Measurements from ENCODE around the gene SETD7.
"Not testable (repeated sequence)": the region's sequence is repeated elsewhere in the genome, so short reads cannot be mapped to it uniquely, and the experiment has no call there.

The SETD7 gene

DNA sequence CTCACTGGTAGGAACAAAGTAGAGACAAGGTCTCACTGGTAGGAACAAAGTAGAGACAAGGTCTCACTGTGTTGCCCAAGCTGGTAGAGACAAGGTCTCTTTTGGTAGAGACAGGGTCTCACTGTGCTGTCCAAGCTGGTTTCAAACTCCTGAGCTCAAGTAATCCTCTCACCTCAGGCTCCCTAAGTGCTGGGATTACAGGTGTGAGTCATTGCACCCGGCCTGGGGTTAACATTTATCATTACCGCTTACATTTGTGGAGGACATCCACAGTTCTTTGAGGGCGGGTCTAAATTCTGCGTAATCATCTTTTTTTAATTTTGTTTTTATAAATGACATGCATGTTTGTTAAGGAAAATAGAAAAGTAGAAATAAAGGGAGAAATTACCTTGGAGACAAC lies 90.1 kb downstream of the SETD7 start:
- no peak for DNase-seq (ENCODE audit: low spot score)

GRCh38 chr4:139464512-139464911 lies 91.5 kb downstream of the SETD7 start:
- not testable (repeated sequence) for DNase-seq (ENCODE audit: low spot score)

DNA sequence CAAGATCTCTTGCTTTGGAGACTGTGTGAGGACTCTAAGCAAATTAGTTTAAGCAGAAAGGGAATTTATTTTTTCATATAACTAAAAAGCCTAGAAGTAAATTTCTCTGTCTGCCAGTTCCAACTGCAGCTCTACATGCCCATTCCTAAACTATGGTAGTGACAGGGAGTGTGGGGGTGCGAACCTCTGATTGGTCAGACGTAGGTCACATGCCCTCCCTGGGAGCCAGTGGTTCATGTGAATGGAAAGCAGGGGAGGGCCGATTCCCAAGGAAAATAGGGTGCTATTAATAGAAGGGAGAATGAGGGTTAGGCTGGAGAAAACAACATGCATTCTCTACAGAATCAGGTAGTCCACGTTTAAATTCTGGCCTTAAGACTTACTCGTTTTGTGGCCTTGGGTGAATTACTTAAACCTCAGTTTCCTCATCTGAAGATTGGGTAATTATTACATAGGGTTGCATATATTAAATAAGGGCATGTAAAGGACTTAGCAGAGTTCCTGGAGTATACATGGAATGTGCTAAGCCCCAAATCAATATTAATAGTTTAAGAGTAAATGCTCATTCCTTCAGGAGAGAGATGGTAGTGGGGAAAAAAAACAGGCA lies 94.9 kb downstream of the SETD7 start:
- no peak for DNase-seq (ENCODE audit: low spot score)

GRCh38 chr4:139460565-139460964 lies 95.5 kb downstream of the SETD7 start:
- DNase-seq (ENCODE audit: low spot score): no peak

GRCh38 chr4:139458999-139459398 lies 97.0 kb downstream of the SETD7 start:
- no peak for DNase-seq (ENCODE audit: low spot score)

DNA sequence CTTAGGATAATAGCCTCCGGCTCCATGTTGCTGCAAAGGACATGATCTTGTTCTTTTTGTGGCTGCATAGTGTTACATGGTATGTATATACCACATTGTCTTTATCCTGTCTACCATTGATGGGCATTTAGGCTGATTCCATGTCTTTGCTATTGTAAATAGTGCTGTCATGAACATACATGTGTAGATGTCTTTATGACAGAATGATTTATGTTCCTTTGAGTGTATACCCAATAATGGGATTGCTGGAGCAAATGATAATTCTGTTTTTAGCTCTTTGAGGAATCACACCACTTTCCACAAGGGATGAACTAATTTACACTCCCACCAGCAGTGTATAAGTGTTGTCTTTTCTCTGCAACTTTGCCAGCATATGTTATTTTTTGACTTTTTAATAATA lies 97.5 kb downstream of the SETD7 start:
- DNase-seq (ENCODE audit: low spot score): no peak

- no peak for DNase-seq (ENCODE audit: low spot score)
Measured at GRCh38 chr4:139457318-139457717, 98.7 kb downstream of the SETD7 start.

DNA sequence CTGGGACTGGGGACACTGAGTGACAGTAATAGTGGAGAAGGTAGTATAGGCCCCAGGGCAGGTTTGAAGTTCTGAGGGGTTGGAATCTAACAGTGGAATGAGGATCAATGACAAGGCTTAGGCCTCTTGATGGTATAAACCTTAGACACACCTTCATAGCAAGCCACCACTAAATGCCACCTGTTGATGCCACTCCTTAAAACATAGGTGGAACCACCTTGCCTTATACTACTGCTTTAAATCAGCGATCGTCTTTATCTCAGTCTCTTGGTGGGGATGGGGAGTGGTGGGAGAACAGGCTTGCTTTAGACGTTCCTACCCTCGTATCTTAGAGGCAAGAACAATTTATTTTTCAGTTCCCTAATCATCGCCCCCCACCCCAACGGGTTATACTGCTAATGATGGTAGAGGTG lies 100.9 kb downstream of the SETD7 start:
- DNase-seq (ENCODE audit: low spot score): no peak

GRCh38 chr4:139454111-139455045 lies 101.6 kb downstream of the SETD7 start, which contains the start of gene RAB33B:
RAB33B (plus strand) TSS chr4:139454121; CDS start chr4:139454196, 75 bp downstream.
- DNase-seq (ENCODE audit: low spot score): no peak

DNA sequence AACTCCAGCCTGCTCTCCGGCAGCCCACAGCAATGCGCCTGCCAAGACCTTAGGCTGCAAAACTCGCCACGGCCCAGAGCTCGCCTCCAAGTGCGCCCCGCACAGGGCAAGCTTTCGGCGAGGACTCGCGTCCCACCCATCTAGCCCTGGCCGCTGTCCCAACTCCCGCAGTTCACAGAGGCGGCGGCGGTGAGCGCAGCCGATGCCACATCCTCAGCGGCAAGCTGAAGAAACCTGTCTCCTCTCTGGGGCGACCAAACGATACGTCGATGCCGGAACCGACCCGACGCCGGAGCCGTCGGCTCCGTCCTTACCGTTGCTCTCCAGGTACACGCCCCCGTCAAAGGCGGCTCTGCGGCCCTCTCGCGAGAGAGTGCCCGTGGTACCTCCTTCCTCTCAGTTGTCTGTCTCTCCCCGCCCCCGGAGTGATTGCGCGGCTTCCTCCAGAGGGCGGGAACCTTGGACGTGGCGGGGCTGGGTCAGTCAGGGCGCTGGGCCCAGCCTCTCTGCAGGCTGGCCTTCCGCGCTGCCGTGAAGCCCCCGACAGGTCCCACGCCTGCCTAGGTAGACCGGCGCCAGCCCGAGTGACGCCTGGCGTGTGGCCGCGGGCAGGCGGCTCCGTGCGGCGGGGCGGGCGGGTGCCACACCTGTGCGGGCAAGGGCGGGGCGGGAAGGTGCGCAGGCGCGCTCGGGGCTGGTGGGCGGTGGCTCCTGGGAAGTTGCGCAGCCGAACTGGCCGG lies 102.5 kb downstream of the SETD7 start:
- DNase-seq (ENCODE audit: low spot score): peak; percentile 96

DNA sequence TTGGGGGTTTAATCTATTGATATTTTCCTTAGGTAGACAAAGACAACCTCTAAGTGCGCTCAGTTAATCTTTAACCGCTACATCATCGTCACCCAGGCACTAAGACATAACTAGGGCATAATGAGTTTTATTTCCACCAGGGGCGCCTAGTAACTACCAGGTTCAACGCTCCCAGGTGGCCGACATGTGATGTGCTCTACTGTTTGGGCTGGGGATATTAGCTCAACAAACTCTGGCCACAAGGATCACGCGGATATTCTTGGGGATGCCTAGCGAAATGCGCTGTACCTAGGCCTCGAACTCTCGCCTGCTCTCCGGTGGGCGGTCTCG lies 103.0 kb downstream of the SETD7 start:
- DNase-seq (ENCODE audit: low spot score): peak; percentile 62

DNA sequence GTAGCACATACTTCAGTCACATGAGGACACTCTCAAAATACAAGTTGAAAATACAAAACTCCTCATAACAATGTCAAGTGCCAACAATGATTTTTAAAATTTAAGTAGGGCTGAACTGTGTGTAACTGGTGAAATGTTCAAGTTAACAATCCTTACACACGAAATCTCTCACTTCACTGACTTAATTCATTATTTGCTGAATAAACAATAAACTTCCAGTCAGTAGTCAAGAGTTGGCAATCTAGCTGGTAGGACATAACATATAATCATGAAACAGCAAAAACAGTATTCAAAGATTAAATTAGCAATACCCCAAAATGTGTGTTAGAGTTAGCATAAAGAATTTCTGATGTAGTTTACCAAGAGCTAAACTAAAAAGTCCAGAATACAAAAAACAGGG lies 104.0 kb downstream of the SETD7 start:
- no peak for DNase-seq (ENCODE audit: low spot score)

- DNase-seq (ENCODE audit: low spot score): no peak
Measured at GRCh38 chr4:139450586-139450985, 105.4 kb downstream of the SETD7 start.

DNA sequence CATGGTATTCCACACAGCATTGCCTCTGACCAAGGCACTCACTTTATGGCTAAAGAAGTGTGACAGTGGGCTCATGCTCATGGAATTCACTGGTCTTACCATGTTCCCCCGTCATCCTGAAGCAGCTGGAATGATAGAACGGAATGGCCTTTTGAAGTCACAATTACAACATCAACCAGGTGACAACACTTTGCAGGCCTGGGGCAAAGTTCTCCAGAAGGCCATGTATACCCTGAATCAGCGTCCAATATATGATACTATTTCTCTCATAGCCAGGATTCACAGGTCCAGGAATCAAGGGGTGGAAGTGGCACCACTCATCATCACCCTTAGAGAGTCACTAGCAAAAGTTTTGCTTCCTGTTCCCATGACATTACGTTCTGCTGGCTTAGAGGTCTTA lies 108.9 kb downstream of the SETD7 start:
- not testable (repeated sequence) for DNase-seq (ENCODE audit: low spot score)

Measured in hepatic stellate cell (primary cell).